Spleen (tissue), 7 donors: Measurements from ENCODE around the gene MICAL3.

Experiments used
- CTCF ChIP-seq, 11 experiments: fragments of 200-600 bp in 7 of 11; fragments of 450-650 bp in 4 of 11; sonication (generic) in 4 of 11; IDR thresholded peaks in 8 of 11; conservative IDR thresholded peaks in 3 of 11; 1 replicate in 7 of 11; 2 replicates in 4 of 11; pipeline versions ENCODE4 v1.4.0 to v1.8.0; 2016 to 2021; ENCODE audit warnings: antibody characterized with exemption in 11 of 11, inconsistent platforms in 4 of 11, mild to moderate bottlenecking in 1 of 11
- POLR2A ChIP-seq, 3 donors: fragments of 450-650 bp; IDR thresholded peaks; one replicate each; pipeline ENCODE4 v1.5.1; 2017; ENCODE audit warnings: antibody characterized with exemption in 3 of 3, mild to moderate bottlenecking in 1 of 3
- donor health status: DM: no; HTN: no; CAD: no; lungs with moderate emphysema.
- donor health status: DM: no; HTN: no; CAD: no.
- donor health status: DM: no; HTN: no; CAD: no.

GRCh38 chr22:17888855-17889254 lies 135.5 kb downstream of the MICAL3 start:
- TF ChIP-seq CTCF (IDR thresholded peaks at IDR 0.05 in 8 of 11, conservative IDR thresholded peaks at IDR 0.05 in 3 of 11) = peak in 1 of 11 experiments; percentile 28
- no peak for TF ChIP-seq POLR2A (IDR thresholded peaks at IDR 0.05)
